ENCODE data around the gene PRELID3B.
"Not testable (repeated sequence)": the region's sequence is repeated elsewhere in the genome, so short reads cannot be mapped to it uniquely, and the experiment has no call there.

PRELID3B gene

DNA sequence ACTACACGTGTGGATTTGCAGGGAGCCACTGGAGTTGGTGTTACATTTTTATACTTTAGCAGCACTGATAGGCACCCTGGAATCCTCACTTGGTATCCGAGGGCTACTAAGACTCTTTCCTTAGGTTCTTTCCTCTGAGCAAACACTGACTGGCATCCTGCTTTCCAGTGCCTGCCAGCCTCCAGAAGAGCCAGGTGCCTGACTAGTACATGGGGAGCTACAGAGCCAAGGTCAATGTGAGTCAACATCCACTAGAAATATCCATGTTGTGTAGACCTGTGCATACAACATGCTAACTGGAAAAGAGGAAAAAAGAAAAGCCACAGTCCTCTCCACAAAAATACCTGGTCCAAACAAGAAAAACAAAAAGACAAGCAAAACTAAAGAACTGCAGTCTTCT lies 17.5 kb downstream of the PRELID3B start:
- no peak for DNase-seq

DNA sequence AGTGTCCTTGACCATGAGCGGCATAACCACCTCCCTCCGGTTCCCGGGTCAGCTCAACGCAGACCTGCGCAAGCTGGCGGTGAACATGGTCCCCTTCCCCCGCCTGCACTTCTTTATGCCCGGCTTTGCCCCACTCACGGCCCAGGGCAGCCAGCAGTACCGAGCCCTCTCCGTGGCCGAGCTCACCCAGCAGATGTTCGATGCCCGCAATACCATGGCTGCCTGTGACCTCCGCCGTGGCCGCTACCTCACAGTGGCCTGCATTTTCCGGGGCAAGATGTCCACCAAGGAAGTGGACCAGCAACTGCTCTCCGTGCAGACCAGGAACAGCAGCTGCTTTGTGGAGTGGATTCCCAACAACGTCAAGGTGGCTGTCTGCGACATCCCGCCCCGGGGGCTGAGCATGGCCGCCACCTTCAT lies 18.5 kb downstream of the PRELID3B start:
- no peak for DNase-seq

- DNase-seq = no peak
Observed at GRCh38 chr20:59023616-59024015, 19.0 kb downstream of the PRELID3B start.

DNA sequence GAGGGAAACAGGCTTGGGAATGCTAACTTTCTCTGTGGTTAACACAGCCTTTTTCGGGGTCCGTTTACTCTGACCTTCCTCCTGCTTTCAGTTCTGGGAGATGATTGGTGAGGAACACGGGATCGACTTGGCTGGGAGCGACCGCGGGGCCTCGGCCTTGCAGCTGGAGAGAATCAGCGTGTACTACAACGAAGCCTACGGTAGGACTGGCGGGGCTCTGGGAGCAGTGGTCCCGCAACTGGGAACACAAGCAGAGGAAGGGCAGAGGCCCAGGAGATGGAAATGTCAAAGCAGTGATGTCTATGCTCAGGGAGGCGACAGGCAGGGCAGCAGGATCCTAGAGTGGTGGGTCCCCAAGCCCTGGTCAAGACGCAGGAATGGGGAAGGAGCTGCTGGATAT lies 19.8 kb downstream of the PRELID3B start:
- DNase-seq = no peak

DNA sequence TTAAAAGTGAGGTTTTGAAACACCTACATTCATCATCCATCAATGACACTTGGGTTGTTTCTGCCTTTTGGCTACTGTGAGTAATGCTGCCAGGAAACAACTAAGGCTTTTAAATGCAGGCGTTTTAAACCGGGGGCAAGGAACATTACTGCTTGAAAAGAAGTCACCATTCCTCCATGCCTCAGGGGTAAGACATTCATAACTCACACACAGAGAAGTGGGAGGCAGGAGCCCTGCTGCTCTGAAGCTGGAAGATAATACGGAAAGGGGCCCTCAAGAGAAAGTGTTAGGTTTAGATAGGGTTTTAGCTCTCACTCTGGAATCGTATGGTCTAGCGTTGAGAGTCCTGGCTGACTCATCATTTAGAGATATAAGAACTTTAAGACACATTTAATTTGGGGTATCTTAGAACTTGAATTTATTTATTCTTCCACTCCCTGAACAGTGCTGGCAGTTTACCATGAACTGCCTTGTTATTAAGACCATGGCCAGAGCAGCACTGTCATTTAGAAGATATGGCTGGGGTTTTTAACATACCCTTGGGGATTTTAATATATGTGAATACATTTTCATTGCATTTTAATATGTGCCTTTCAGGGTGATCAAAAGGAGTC lies 21.5 kb downstream of the PRELID3B start:
- DNase-seq = peak; percentile 8

DNA sequence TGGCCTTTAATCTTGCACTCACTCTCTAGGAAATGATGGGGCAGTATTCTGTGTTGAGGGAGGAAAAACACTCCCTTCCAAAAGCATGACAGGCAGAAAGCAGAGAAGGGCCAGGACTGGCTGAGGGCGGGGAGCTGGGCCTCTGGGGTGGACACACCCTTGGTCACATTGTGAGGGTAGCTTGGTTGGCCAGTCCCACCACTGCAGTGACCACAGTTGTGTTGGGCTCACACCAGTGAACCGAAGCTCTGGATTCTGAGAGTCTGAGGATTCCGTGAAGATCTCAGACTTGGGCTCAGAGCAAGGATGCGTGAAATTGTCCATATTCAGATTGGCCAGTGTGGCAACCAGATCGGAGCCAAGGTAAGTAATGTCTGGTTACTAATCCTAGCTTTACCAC lies 23.4 kb downstream of the PRELID3B start, which contains the start of gene TUBB1:
TSS of gene TUBB1 (plus strand) at position 213 of the 400 bp plus-strand sequence. CDS start at position 307, 94 bp downstream.
- DNase-seq = no peak

- DNase-seq = no peak
Observed at GRCh38 chr20:59018817-59019216, 23.8 kb downstream of the PRELID3B start.

- no peak for DNase-seq
Observed at GRCh38 chr20:59017493-59018231, 24.9 kb downstream of the PRELID3B start.

- DNase-seq = no peak
Observed at GRCh38 chr20:59016795-59017492, 25.6 kb downstream of the PRELID3B start.

DNA sequence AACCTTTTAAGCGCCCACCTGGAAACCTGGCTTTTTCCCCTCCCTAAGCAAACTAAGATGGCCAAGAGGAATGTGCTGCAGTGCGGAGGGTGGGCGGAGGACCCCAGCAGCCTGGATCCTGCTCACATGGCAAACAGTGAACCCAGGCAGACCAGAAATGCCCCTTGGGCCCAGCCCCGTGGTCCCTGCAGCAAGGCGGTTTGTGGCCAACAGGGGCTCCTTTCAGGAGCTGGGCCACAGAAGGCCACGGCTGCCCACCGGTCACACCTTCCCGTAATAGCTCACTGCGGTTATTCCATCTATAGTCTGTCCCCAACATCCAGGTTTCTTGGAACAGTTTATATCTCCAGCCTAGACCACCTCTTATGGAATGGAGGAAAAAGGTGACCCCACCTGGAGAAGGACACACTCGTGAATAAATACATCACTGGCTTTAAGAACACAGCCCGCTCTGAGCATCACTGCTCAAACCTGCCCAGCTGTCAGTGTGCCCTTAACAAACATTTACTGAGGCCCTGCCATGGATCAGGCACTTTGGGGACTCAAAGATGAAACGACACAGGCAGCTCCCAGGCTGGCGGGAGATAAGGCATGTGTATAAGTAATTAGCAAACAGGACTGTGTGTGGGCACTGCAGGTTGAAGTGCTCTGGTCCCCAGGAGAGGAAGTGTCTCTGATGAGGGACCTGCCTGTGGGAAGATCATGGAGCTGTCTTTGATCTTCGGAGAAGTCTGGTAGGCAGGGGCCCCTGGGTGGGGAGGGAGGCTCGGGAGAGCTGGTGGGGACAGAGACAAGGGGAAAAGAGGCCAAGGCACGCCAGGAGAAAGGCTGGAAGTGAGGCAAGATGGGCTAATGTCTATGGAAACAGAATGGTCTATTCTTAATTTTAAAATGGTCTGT lies 26.5 kb downstream of the PRELID3B start:
- no peak for DNase-seq

DNA sequence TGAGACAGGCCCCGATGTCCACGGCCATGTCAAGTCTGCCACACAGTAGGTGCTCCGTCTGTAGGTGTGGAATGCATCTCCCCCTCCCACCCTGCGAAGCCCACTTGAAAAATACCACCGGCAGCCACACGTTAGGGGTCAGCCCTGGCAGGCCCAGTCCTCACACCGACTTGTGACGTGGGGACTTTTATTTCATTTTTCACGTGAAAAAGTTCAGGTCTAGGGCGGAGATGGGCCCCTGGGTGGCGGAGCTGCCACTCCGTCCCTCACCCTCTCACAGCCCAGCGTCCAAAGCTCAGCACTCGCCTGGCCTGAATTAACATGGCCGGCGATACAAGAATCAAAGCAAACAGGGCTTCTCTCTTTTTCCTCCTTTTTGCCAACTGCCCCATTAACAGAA lies 27.2 kb downstream of the PRELID3B start:
- no peak for DNase-seq

DNA sequence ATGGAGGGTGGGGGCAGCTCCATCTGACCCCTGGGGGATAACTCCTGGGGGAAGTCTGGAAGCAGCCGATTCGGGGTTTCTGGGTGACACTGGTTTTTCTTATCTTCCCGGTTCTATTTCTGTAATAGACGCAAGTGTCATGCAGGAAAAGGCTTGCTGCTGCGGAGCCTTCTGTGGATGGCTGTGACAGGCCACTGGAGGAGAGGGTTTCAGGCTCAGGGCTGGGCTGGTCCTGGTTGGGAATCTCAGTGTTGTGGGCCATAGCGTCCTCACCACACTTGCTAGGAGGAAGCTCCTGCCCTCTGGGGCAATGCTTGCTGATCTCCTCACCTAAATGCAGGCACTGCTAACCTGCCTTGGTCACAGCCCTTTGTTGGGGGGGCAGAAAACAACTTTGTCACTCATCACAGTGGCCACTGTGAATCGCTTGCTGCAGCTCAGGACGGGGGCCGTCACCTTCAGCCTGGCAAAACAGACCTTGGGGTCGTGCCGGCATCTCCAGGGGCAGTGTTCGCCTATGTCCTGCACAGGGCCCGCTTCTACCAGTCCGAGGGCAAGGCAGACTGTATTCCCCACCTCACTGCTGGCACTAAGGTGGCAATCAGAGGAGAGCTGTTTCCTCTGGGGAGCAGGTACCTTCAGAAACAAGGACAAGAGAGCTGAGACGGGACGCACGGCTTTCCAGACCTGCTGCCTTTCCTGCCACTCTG lies 27.8 kb downstream of the PRELID3B start:
- DNase-seq = no peak

- DNase-seq = no peak
Observed at GRCh38 chr20:59013959-59014608, 28.5 kb downstream of the PRELID3B start.

- no peak for DNase-seq
Observed at GRCh38 chr20:59013031-59013951, 29.3 kb downstream of the PRELID3B start.

DNA sequence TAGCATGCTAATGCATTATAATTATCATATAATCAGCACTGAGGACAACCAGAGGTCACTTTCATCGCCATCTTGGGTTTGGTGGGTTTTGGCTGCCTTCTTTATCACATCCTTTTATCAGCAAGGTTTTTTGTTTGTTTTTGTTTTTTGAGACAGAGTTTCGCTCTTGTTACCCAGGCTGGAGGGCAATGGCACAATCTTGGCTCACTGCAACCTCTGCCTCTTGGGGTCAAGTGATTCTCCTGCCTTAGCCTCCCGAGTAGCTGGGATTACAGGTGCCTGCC lies 30.8 kb downstream of the PRELID3B start:
- not testable (repeated sequence) for DNase-seq

- DNase-seq = no peak
Observed at GRCh38 chr20:59010995-59011873, 31.4 kb downstream of the PRELID3B start.

DNA sequence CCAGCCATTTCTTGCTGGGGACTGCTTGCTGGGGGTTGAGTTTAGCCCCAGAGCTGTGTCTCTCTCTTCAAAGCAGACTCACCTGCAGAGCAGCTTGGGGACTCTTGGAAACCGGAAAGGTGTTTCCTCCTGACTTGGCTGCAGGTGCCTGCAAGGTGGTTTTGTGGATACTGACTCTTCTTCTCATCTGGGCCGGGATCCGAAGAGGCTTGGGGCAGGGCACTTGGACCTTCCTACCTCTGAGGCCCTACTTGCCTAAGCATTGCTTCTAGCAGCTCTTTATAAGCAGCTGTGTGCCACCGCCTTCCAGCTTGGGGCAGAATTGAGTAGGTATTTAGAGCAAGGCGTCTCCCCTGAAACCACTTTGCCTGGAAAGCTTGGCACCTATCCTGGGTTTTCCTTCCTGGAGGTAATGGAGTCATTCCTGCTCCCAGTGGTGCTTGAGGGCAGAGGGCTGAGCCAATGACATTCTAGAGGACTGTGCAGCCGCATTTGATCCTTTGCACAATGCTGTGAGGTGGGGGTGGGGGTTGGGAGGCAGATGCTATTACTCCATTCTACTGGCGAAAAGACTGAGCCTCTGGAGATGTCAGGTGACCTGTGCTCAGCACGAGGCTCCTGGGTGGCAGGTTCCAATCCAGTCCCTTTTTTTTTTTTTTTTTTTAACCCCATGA lies 32.1 kb downstream of the PRELID3B start:
- DNase-seq = no peak

DNA sequence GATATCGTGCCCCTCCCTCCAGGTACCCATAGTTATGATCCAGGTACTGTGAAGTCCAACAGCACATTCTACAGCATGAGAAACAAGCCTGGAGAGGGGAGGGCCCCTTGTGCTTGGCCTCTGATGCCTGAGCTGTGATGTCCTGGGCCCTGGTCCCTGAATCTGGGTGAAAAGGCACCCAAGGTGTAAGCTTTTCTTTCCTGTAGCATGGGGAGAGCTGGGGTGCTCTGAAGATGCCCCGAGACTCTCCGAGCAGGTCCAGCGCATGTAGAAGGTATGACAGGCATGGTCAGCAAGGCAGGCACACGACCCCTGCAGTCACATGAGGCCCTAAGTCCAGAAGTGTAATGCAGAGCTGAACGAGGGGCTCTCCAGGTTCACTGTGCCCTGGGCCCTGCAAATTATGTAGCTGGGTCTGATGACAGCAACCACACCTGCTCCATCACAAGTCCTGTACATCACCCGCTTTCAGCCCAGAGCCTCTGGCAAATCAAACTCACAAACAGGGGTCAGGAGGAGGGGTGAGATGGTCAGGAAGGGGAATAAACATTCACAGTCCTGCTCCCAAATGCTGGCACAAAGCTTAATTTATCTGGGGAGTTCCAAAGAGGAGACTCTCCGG lies 33.8 kb downstream of the PRELID3B start:
- no peak for DNase-seq
